Ammon's horn (tissue), 1 donor: ENCODE results near the gene C2orf42.
"Not testable (repeated sequence)": the region's sequence is repeated elsewhere in the genome, so short reads cannot be mapped to it uniquely, and the experiment has no call there.

Experiments
- DNase-seq: peaks from one replicate; pipeline ENCODE4 v3.0.0-alpha.2; 2016; ENCODE audit warnings: low spot score

Gene C2orf42

GRCh38 chr2:70102323-70102905 lies 88.4 kb downstream of the C2orf42 start:
- DNase-seq: not testable (repeated sequence)

- DNase-seq: not testable (repeated sequence)
Measured at GRCh38 chr2:70101686-70102085, 89.1 kb downstream of the C2orf42 start.

- DNase-seq: no peak
Measured at GRCh38 chr2:70101174-70101573, 89.6 kb downstream of the C2orf42 start.
